GM12873 (cell line): ENCODE data around the gene CNNM1.

ENCODE experiments used
- TF ChIP-seq, protein P1 (sequence below): IDR thresholded peaks from 2 replicates; pipeline ENCODE4 v1.5.1; 2012; ENCODE audit warnings: low read depth, mild to moderate bottlenecking, moderate library complexity, low read length, control low read depth; ENCODE audit not compliant: insufficient read depth; ENCODE audit errors: missing control alignments

Gene CNNM1

DNA sequence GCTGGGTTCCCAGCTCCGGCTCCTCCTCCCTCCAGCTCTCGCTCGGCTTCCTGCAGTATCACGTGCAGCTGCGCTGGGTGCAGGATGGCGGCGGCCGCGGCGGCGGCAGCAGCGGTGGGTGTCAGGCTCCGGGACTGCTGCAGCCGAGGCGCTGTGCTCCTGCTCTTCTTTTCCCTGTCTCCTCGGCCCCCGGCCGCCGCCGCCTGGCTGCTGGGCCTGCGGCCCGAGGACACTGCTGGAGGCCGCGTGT is at the start of gene CNNM1:
Gene CNNM1 (plus strand): TSS at position 53 of the 250 bp plus-strand sequence. CDS start 32 bp downstream, at position 85.
- TF ChIP-seq, protein P1, sequence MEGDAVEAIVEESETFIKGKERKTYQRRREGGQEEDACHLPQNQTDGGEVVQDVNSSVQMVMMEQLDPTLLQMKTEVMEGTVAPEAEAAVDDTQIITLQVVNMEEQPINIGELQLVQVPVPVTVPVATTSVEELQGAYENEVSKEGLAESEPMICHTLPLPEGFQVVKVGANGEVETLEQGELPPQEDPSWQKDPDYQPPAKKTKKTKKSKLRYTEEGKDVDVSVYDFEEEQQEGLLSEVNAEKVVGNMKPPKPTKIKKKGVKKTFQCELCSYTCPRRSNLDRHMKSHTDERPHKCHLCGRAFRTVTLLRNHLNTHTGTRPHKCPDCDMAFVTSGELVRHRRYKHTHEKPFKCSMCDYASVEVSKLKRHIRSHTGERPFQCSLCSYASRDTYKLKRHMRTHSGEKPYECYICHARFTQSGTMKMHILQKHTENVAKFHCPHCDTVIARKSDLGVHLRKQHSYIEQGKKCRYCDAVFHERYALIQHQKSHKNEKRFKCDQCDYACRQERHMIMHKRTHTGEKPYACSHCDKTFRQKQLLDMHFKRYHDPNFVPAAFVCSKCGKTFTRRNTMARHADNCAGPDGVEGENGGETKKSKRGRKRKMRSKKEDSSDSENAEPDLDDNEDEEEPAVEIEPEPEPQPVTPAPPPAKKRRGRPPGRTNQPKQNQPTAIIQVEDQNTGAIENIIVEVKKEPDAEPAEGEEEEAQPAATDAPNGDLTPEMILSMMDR: no peak

DNA sequence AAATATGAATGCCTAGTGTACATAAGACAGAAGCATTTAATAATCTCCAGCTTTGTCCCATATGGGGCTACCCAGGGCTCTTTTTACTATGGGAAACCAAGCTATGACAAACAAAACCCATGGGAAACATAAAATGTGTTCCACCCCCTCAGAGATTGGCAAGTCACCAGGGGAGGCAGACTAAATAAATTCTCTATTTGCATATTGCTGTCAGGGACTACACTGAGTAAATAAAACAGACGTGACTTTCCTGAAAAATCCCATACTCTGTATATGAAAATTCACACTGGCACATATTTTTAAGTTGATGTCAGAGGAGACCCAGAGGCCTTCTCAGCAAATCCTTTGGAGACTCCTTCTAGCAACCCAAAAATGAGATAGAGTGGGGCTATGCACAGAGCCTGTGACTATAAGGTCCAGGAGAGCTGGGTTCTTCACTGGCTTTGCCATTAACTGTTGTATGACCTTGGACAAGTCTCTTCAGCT is 49.5 kb upstream of the CNNM1 start:
- TF ChIP-seq, protein P1: no peak

- TF ChIP-seq, protein P1: no peak
These were observed 48.7 kb upstream of the CNNM1 start for GRCh38 chr10:99280472-99280871.

GRCh38 chr10:99285881-99286280 is 43.3 kb upstream of the CNNM1 start:
- TF ChIP-seq, protein P1: no peak

DNA sequence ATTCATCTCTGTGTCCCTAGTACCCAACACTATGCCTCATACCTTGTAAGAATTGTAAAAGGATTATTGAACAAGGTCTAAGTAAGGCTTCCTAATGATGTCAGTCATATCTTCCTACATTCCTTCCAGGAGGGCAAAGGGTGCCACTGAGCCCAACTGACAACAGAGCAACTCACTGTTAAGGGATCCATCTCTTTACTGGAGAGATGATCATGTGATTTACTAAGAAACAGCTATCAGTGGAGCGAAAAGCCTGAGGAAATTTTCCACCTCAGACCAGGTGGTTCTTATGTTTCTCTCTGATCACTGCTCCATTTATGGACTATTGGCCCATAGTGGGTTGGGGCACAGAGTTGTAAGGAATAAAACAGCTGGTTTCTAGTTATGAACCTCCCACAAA is 38.9 kb upstream of the CNNM1 start:
- TF ChIP-seq, protein P1: no peak

- TF ChIP-seq, protein P1: no peak
These were observed 37.0 kb upstream of the CNNM1 start for GRCh38 chr10:99292159-99292558.

- TF ChIP-seq, protein P1: no peak
These were observed 32.6 kb upstream of the CNNM1 start for GRCh38 chr10:99296605-99297004.

GRCh38 chr10:99297033-99297432 is 32.1 kb upstream of the CNNM1 start:
- TF ChIP-seq, protein P1: no peak
